HG02798 (cell line): ENCODE results near the gene PSG1.
"Not testable (repeated sequence)": the region's sequence is repeated elsewhere in the genome, so short reads cannot be mapped to it uniquely, and the experiment has no call there.

Source experiments
- ATAC-seq: cut with Tn5 transposase; IDR thresholded peaks from one replicate; pipeline ENCODE4 v1.9.1; 2021; ENCODE audit warnings: mild to moderate bottlenecking; ENCODE audit not compliant: unreplicated experiment, poor library complexity

Gene PSG1

DNA sequence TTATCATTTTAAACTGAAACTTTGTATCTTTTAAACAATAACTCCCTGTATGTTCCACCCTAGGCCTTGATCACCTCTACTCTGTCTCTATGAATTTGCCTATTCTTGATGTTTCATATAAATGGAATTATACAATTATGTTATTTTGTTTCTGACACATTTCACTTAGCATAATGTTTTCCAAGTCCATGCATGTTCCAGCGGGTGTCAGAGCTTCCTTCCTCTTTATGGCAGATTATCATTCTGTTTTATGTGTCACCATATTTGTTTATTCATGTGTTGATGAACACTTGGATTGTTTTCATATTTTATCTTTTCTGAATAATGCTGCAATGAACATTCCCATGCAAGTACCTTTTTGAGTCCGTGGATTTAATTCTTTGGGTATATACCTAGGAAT, 3.2 kb upstream of the PSG1 start:
- not testable (repeated sequence) for ATAC-seq

DNA sequence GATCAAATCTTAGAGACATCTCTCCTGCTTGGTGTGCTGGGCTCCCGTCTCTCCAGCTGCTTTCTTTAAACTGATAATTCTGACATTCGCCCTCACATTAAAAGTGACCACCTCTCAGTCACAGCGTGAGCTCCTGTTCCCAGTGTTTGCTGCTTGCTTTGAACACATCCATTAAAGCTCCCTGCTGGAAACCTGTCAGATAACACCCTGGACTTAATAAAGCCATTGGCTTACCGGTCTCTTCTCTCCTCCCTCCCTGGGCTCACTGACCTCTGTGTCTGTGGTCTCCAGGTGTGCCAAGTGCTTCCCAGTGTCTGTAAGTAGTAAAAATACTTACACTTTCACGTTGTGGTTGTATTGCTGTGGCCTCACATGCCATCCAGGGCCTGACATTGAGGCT, 2.5 kb upstream of the PSG1 start:
- ATAC-seq: not testable (repeated sequence)

DNA sequence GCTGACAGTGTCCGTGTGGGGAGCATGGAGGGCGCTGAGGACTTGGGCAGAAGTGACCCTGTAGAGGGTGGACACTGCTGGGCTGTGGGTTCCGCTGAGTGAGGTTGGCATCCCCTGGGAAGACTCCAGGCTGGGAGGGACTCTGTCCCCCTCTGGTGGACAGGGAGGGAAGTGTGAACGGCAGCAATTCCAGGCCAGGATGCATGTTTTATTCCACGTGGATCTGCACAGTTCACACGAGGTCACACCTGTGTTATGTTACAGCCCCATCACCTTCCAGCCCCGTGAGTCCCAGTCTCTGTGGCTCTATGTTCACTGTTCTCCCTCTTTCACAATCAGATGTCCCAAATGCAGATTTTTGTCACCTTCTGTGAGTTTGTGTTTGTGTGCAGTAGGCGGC, 1.8 kb upstream of the PSG1 start:
- not testable (repeated sequence) for ATAC-seq

DNA sequence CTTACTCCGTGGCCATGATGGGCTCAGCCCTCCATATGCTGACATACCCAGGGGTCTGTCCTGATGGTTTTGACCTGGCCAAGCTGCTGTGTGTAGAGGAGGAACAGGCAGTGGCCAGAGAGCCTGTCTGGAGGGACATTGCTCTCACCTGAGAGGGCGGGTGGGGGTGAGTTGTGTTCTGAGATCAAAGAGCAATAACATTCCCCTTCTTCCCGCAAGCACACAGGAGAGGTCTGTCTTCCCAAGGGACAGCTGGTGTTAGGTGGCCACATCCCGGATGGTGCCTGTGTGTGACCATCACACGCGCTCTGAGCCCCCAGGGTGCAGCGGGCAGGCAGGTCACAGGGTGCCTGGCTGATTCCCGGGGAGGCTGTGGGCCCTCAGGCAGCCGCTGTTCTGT, 1.1 kb upstream of the PSG1 start:
- ATAC-seq: not testable (repeated sequence)

DNA sequence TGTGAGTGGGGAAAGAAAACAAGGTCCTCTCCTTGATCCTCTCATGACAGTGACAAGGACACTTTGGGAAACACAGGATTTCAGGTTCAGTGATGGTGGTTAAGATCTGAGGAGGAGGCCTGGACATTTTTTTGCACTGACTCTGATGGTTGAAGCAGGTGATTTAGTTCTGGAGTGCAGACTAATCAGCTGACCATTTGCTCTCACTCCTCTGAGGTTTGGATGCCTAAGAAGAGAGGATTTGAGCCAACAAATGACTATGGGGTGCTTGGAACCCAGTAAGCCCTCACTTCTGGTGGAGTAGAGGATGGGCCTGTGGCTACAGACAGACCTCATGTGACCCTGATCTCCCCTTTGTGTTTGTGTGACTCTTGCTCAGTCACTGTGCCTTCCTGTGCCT, 2.9 kb downstream of the PSG1 start:
- not testable (repeated sequence) for ATAC-seq

DNA sequence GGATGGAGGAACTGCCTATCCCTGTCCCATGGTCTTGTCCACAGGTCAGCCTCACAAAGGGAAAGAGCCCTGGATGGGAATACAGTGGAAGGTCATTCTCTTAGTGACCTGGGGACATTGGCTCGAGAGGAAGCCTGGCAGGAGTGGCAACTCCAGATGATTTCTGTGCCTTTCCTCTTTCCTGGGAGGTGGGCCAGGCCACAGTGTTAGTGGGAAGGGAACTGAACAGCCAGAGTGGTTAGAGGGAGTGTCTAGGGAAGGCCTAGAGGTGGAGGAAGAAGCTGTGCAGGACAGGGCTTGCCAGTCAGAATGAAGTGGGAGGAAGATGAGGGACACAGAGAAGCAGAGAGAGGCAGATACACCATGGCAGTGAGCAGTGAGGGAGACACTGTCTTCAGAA, 3.6 kb downstream of the PSG1 start:
- not testable (repeated sequence) for ATAC-seq

DNA sequence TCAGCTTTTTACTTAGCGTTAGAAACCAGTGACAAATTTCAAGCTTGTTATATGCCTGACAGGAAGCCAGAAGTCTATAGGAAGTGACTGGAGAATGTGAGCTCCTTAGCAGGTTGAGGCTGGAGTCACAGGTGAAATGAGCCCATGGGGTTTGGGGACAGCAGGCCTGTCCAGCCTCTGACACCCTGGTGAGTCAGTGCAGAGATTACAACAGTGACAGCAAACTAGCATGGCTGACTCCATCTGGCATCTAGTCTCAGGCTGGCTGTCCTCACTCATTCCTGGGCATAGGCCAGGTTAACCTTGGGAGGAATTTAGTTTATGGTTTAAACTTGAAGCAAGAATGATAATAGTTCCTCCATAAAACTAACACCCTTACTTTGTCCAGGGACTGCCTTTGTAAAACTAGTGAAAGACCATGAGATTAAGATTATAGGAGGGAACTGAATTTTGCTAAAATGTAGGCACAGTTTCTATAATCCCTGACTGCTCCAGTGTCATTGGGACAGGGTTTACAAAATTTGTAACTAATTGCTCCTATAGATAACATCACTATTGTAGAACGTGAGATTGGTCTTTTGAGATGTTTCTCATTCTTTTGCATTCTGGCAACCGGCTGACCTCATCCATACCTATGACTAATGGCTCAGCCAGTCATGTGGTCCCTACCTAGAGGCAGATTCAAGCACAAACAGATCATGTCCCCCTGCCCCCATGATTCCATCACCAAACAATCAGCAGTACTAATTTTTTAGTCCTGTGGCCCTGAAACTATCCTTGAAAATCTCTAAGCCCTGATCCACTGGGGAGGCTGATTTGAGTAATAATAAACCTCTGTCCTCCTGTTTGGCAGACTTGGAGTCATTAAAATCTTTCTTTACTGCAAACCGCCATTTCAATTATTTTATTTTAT, 4.4 kb downstream of the PSG1 start:
- ATAC-seq: not testable (repeated sequence)

DNA sequence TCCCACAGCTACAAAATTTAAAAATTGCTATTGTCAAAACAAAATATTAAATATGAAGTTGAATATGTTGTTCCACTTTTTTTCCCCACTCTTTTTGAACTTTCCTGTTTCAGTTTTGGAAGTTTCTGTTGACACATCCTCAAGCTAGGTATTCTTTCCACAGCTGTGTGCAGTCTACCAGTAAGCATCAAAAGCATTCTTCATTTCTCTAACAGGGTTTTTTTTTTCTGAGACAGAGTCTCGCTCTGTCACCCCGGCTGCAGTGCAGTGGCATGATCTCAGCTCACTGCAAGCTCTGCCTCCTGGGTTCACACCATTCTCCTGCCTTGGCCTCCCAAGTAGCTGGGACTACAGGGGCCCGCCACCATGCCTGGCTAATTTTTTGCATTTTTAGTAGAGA, 5.4 kb downstream of the PSG1 start:
- not testable (repeated sequence) for ATAC-seq

DNA sequence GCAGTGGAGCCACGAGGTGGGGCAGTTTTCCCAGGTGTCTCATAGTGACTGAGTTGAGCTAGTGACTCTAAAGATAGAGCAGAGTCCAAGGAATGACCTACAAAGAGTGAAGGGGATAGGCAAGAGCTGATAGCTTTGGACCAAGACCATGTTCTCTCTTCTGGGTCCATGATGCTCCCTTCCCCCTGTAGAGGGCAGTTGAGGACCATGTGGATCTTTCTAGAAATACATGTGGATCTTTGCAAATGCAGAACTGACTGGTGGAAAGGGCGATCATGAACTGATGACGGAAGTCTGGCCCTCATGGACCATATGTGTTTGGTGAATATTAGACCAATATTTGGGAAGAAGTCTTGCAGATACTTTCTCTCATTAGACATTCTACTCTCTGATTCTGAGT, 6.9 kb downstream of the PSG1 start:
- ATAC-seq: no peak

DNA sequence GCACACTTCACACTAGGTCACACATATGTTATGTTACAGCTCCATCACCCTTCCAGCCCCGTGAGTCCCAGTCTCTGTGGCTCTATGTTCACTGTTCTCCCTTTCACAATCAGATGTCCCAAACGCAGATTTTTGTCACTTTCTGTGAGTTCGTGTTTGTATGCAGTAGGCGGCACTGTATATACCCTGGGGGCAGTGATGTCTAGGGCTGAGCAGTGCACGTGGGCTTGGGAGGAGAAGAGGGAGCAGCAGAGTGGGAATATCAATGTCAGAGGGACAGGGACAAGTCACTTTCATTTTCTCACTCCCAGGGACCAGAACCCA, 22.0 kb downstream of the PSG1 start:
- no peak for ATAC-seq

DNA sequence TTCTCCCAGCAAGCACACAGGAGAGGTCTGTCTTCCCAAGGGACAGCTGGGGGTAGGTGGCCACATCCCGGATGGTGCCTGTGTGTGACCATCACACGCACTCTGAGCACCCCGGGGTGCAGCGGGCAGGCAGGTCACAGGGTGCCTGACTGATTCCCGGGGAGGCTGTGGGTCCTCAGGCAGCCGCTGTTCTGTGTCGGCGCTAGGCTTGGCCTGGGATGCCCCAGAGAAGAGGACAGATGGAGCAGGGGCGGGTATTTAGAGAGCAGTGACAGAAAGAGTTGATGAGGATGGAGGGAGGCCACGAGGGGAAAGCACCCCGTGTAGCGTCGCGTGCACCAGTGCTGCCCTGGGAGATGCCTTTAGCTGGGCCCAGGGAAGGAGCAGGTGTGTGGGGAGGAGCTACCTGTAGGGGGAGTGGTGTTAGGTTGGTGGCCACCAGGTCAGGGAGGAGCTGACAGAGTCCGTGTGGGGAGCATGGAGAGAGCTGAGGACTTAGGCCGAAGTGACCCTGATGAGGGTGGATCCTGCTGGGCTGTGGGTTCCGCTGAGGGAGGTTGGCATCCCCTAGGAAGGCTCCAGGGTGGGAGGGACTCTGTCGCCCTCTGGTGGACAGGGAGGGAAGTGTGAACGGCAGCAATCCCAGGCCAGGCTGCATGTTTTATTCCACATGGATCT, 22.5 kb downstream of the PSG1 start:
- ATAC-seq: not testable (repeated sequence)

DNA sequence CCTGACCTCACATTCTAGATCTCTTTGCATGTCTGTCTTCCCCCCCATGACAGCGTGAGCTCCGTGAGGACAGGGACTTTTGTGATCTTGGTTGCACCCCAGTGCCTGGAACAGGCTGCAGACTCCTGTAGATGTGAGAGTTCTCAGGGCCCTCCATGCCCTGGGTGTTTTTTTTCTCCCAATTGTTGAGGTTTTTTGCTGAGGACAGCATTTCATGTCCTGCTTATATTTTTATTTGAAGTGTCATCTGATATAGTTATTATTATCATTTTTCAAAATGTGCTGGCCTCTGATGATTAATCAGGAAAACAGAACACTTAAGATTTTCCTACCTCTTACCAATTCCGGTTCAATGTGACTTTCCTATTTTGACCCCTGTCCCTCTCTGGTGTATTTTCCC, 24.8 kb downstream of the PSG1 start:
- not testable (repeated sequence) for ATAC-seq

DNA sequence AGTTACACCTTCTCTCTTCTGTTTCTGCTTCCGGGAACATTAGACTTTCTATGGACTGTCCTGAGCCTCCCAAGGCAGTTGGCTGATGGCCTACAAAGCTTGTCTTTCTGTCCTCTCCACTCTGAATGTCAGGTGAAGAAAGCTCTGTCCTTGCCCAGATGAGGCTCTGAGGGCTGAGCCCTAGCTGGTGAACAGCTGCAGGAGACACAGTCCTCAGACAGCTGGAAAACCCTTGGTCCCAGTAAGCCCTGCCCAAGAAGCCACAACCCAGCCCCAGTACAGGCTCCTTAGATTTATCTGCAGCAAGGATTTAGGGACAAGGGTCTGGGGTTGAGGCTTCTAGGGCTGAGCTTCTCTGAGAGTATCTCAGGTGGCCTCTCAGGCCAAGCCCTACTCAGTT, 26.3 kb downstream of the PSG1 start:
- ATAC-seq: not testable (repeated sequence)

DNA sequence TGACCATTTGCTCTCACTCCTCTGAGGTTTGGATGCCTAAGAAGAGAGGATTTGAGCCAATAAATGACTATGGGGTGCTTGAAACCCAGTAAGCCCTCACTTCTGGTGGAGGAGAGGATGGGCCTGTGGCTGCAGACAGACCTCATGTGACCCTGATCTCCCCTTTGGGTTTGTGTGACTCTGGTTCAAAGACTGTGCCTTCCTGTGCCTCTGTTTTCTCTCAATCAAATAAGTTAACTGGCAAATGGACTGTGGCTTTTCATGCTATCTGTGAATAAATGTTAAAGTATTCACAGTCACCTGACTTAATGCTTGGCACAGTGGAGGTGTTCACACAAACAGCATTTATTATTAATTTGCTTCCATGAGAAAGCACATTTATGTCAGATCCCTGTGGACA, 26.7 kb downstream of the PSG1 start:
- not testable (repeated sequence) for ATAC-seq

DNA sequence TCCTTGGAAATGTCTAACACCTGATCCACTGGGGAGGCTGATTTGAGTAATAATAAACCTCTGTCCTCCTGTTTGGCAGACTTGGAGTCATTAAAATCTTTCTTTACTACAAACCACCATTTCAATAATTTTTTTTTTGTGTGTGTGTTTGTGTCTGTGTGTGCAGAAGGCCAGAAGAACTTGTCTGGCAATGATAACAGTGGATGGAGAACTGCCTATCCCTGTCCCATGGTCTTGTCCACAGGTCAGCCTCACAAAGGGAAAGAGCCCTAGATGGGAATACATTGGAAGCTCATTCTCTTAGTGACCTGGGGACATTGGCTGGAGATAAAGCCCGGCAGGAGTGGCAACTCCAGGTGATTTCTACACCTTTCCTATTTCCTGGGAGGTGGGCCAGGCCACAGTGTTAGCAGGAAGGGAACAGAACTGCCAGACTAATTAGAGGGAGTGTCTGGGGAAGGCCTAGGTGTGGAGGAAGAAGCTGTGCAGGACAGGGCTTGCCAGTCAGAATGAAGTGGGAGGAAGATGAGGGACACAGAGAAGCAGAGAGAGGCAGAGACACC, 27.7 kb downstream of the PSG1 start:
- ATAC-seq: not testable (repeated sequence)

DNA sequence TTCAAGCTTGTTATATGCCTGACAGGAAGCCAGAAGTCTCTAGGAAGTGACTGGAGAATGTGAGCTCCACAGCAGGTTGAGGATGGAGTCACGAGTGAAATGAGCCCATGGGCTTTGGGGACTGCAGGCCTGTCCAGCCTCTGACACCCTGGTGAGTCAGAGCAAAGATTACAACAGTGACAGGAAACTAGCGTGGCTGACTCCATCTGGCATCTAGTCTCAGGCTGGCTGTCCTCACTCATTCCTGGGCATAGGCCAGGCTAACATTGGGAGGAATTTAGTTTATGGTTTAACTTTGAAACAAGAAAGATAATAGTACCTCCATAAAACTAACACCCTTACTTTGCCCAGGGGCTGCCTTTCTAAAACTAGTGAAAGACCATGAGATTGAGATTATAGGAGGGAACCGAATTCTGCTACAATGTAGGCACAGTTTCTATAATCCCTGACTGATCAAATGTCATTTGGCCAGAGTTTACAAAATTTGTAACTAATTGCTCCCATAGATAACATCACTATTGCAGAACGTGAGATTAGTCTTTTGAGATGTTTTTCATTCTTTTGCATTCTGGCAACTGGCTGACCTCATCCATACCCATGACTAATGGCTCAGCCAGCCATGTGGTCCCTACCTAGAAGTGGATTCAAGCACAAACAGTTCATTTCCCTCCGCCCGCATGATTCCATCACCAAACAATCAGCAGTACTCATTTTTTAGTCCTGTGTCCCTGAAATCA, 28.4 kb downstream of the PSG1 start:
- no peak for ATAC-seq

DNA sequence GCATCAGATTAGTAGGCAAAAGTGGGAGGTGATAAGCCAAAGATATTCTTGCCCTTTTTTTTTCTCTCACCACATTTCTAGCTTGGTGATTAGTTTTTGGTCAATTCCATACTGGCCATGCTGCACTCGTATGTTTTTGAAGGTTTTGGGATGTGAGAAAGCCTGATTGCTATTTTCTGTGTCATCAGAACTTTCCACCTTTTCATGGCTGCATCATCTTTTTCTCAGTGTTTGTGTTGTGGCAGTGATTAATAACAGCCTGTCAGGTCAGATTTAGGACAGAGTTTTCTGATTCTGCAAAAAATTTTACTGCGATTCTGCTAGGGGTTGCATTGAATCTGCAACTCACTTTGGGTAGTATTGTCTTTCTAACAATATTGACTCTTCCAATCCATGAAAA, 32.9 kb downstream of the PSG1 start:
- ATAC-seq: no peak

DNA sequence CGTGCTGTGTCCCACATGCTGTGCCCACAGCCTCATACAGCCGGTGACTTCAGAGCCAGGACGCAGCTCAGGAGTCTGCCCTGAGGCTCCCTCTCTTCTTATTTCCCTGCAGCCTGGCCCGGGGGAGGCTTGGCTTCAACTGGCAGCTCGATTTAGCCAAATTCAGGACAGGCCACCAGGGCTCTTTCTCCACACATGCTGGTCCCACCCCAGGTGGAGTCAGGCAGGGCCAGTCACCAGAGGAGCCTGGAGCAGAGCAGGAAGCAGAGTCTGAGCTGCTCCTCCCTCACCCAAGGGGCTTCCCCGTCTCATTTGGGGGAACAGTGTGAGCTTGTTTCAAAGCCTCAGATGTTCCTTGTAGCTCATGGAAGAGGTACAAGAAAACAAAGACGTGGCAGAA, 35.9 kb downstream of the PSG1 start:
- not testable (repeated sequence) for ATAC-seq

DNA sequence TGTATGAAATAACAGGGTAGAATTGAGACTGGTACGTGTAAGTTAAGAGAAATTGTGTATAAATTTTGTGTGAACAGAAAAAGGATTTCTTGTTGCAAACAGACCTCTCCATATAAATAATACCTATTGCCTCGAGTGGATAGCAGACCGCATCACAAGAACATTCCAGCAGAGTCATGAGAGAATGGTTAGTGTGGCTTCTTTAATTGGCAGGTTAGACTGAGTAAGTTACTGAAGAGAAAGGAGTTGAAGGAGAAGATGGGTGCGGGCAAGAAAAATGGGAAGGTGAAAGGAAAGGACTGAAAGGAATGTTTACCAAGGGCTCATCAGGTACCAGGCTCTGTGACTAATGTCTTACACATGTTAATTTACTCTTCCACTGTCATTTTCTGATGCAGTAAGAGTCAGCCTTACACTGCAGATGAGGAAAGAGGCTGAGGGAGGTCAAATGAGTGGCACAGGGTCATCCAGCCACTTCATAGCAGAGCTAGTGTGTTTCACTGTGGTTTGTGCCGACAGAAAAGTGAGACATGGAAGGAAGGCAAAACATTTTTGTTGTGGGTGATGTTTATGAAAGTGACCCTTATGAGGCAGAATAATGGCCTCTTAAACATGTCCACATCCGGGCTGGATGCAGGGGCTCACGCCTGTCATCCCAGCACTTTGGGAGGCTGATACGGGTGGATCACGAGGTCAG, 46.6 kb downstream of the PSG1 start:
- ATAC-seq: not testable (repeated sequence)

DNA sequence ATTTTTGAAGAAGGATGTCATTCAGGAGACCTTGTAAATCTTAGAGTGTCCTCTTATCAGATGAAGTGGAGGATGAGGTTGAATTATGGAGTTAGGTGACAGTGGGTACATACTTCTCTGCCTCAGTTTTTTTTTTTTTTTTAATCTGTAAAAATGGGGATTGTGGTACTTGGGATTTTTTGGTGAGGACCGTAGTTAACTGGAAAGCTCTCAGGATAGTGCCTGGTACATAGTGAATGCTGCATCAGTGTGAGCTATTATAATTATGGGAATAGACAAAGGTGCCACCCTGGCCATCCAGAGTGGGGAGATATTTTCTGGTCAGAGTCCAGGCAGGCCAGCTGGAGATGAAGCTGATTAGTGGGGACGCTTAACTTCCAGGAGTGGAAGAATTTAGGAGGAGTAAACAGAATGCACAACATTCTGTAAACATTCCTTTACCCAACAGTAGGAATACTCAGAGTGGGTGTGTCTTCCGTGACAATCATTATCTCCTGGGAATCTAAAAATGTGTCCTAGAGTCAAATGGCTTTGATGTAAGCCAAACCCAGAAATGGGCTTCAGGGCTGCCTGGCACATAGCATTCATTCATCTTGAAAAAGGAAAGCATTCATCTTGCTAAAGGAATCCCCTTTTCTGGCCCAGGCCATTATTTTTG, 47.4 kb downstream of the PSG1 start:
- not testable (repeated sequence) for ATAC-seq
